ENCODE results near the gene SDR42E2. TPM values are rescaled to one million over a fixed set of nuclear protein-coding genes. Genes with fewer than 3 reads are reported as not detected.

Gene SDR42E2
- total RNA-seq, 2 donors from 2014 or later: 0.66 TPM; not detected in 1

DNA sequence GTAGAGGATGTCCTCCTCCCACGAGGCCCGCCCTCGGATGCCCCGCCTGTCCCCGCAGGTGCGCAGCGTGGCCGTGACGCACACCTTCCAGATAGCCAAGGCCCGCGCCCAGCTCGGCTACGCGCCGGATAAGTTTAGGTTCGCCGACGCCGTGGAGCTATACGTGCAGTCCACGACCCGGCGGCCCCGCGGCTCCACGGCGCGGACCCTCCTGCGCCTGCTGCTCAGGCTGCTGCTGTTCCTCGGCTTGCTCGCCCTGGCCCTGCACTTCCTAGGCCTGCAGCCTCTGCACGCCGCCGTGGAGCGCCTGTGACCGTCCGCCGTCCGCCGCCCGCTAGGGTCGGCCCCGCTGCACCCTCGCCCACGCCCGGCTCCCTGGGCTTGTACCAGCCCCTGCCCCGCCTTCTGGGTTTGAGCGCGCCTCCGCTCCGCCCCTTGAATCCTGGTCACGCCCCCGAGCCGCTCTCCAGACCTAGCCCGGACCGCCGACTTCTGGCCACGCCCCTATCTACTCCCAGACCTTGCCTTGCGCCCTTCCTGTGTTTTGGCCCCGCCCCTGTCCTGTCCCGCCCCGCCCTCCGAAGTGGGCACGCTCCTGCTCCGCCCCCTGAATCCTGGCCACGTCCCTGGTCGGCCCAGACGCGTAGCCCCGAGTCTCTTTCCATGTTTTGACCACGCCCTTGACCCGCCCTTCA lies 27.9 kb downstream of the SDR42E2 start:
- Histone ChIP-seq H3K4me3 (peak overlapping the region; percentile 29 to 43), H3K4me1 (peaks cover 32% of the 10 kb centered on the region), H3K27ac (peak overlapping the region; percentile 84 to 99 (median 97)), H3K9me3 (no peaks in the 10 kb centered on the region), H3K27me3 (no peaks in the 10 kb centered on the region), H3K36me3 (replicated peaks in 1 of 2; ENCODE audit: insufficient read depth in 1 of 2, low read depth in 2 of 2) (no peaks in the 10 kb centered on the region)
- intact Hi-C loops (cut with DNase I): no loop called here
- ATAC-seq (peak; percentile 75), DNase-seq (peak; percentile 70 to 100 (median 88))
- TF ChIP-seq CTCF (IDR thresholded peaks at IDR 0.05) (no peak), POLR2A (IDR thresholded peaks at IDR 0.05) (peak; percentile 51 to 77 (median 58))
- WGBS, 2 donors: 1 to 2% methylated on average over 11 to 71 of the region's 72 CpGs

- WGBS, 2 donors: 1 to 2% methylated on average over 26 to 43 of the region's 43 CpGs
- peak; percentile 85 to 94 (median 94) for TF ChIP-seq POLR2A (IDR thresholded peaks at IDR 0.05)
- TF ChIP-seq CTCF (IDR thresholded peaks at IDR 0.05): no peak
- no peak overlapping the region for H3K4me3 ChIP-seq
- peaks cover 33% of the 10 kb centered on the region for H3K4me1 ChIP-seq
- H3K27ac ChIP-seq: peak overlapping the region; percentile 94 to 99 (median 97)
- no peaks in the 10 kb centered on the region for H3K9me3 ChIP-seq
- ATAC-seq (peak; percentile 78), DNase-seq (peak; percentile 99 to 100 (median 100))
- intact Hi-C loops (cut with DNase I): no loop called here
- H3K36me3 ChIP-seq (replicated peaks in 1 of 2; ENCODE audit: insufficient read depth in 1 of 2, low read depth in 2 of 2): no peaks in the 10 kb centered on the region
- no peaks in the 10 kb centered on the region for H3K27me3 ChIP-seq
Observed at GRCh38 chr16:22190776-22191531, 28.6 kb downstream of the SDR42E2 start.

DNA sequence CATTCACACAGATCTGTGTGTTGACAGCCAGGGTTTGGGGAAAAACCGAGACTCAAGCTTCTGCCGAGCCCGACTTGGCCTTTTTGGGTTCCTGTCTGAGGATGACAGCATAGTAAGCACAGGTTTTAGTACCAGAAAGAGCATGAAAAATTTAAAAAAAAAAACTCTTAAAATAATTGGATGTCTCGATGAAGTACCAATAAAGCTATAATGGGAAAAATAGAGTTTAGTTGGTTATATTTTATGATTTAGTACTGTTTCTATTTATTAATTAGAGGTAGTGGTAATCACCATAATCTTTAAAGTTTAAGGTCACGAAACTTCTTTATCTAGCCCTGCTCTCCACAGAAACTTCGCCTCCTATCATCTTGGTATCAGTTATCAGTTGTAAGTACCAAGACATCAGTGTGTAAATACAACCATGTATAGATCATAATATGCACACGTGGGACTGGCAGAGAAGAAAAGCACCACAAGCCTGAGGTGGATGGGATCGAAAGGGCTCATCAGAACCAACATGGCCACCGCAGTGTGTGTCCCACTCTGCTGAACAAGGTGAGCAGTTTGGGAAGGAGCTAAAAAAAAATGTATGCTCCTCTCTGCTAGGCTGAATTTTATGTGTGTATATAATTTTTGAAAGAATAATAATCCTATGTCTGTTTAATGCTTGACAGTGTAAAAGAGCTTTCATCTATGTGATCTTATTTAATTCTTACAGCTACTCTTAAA lies 29.4 kb downstream of the SDR42E2 start:
- Histone ChIP-seq H3K27ac (peak overlapping the region; percentile 94 to 99 (median 97)), H3K27me3 (no peaks in the 10 kb centered on the region), H3K9me3 (no peaks in the 10 kb centered on the region), H3K36me3 (replicated peaks in 1 of 2; ENCODE audit: insufficient read depth in 1 of 2, low read depth in 2 of 2) (no peaks in the 10 kb centered on the region), H3K4me3 (no peak overlapping the region), H3K4me1 (peaks cover 40% of the 10 kb centered on the region)
- intact Hi-C loops (cut with DNase I): no loop called here
- no peak for ATAC-seq
- TF ChIP-seq CTCF (IDR thresholded peaks at IDR 0.05): no peak
- TF ChIP-seq POLR2A (IDR thresholded peaks at IDR 0.05): no peak
- WGBS, 2 donors: 5 to 8% methylated on average over 9 of the region's 9 CpGs
- peak in 3 of 4 donors; percentile 33 to 34 (median 34) for DNase-seq

- intact Hi-C loops (cut with DNase I): no loop called here
- DNase-seq: peak; percentile 55 to 82 (median 70)
- no peak overlapping the region for H3K4me3 ChIP-seq
- WGBS, 2 donors: 33 to 47% methylated on average over 16 of the region's 16 CpGs
- H3K4me1 ChIP-seq: peaks cover 40% of the 10 kb centered on the region
- no peaks in the 10 kb centered on the region for H3K9me3 ChIP-seq
- TF ChIP-seq CTCF (IDR thresholded peaks at IDR 0.05) (no peak), POLR2A (IDR thresholded peaks at IDR 0.05) (peak in 1 of 3 donors; percentile 19)
- H3K27ac ChIP-seq: peak overlapping the region; percentile 94 to 99 (median 97)
- H3K27me3 ChIP-seq: no peaks in the 10 kb centered on the region
- H3K36me3 ChIP-seq (replicated peaks in 1 of 2; ENCODE audit: insufficient read depth in 1 of 2, low read depth in 2 of 2): no peaks in the 10 kb centered on the region
- no peak for ATAC-seq
Observed at GRCh38 chr16:22192261-22193062, 30.2 kb downstream of the SDR42E2 start.
